Measurements from ENCODE around the gene INCA1.

GRCh38 chr17:4950075-4950745 lies 47.1 kb downstream of the INCA1 start:
- TF ChIP-seq CTCF (IDR thresholded peaks at IDR 0.05): no peak
- TF ChIP-seq POLR2A (IDR thresholded peaks at IDR 0.05): peak in 1 of 2 donors; percentile 4
